Coronary artery (tissue), 2 donors: ENCODE results near the gene TAF1B.

Experiments
- DNase-seq: peaks from one replicate; pipeline ENCODE4 v3.0.0-alpha.2; 2017; ENCODE audit warnings: low spot score
- H3K27ac ChIP-seq, 2 donors: fragments of 200-600 bp; sonication (generic); one replicate each; pipeline ENCODE4 v1.5.1; 2016 to 2019
- H3K4me3 ChIP-seq: fragments of 200-600 bp; sonication (generic); 2 replicates; pipeline ENCODE4 v1.5.1; 2016; ENCODE audit warnings: mild to moderate bottlenecking, moderate library complexity
- TF ChIP-seq, protein P1 (sequence below): fragments of 200-600 bp; sonication (generic); IDR thresholded peaks from one replicate; pipeline ENCODE4 v1.5.1; 2019; ENCODE audit warnings: antibody characterized with exemption

The TAF1B gene

GRCh38 chr2:9885036-9885684 is 41.9 kb downstream of the TAF1B start:
- DNase-seq = no peak
- TF ChIP-seq, protein P1, sequence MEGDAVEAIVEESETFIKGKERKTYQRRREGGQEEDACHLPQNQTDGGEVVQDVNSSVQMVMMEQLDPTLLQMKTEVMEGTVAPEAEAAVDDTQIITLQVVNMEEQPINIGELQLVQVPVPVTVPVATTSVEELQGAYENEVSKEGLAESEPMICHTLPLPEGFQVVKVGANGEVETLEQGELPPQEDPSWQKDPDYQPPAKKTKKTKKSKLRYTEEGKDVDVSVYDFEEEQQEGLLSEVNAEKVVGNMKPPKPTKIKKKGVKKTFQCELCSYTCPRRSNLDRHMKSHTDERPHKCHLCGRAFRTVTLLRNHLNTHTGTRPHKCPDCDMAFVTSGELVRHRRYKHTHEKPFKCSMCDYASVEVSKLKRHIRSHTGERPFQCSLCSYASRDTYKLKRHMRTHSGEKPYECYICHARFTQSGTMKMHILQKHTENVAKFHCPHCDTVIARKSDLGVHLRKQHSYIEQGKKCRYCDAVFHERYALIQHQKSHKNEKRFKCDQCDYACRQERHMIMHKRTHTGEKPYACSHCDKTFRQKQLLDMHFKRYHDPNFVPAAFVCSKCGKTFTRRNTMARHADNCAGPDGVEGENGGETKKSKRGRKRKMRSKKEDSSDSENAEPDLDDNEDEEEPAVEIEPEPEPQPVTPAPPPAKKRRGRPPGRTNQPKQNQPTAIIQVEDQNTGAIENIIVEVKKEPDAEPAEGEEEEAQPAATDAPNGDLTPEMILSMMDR = no peak
- Histone ChIP-seq H3K27ac (no peak overlapping the region), H3K4me3 (no peak overlapping the region)

DNA sequence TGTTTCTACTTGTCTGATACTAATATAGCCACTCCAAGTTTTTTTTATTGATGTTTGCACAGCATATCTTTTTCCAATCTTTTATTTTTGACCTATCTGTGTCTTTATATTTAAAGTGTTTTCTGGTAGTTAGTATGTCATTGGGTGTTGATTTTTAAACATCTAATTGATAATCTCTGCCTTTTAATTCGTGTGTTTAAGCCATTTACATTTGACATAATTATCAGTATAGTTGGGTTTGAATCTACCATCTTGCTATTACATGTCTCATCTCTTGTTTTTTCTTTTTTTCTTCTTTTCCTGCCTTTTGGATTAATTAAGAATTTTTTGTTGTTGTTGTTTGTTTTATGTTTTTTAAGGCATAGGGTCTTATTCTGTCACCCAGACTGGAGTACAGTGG is 44.2 kb downstream of the TAF1B start:
- H3K27ac ChIP-seq = no peak overlapping the region
- no peak for DNase-seq

GRCh38 chr2:9889812-9890261 is 46.6 kb downstream of the TAF1B start:
- no peak overlapping the region for H3K27ac ChIP-seq
- TF ChIP-seq, protein P1 = no peak

More for the DNA sequence above, 44.2 kb downstream of the TAF1B start:
- TF ChIP-seq, protein P1 = no peak
- no peak overlapping the region for H3K4me3 ChIP-seq

GRCh38 chr2:9892236-9892635 is 49.0 kb downstream of the TAF1B start:
- DNase-seq = no peak
- no peak overlapping the region for H3K27ac ChIP-seq
- H3K4me3 ChIP-seq = no peak overlapping the region
- TF ChIP-seq, protein P1 = no peak

More at GRCh38 chr2:9889812-9890261, 46.6 kb downstream of the TAF1B start:
- no peak for DNase-seq
- H3K4me3 ChIP-seq = no peak overlapping the region

- TF ChIP-seq, protein P1 = no peak
- no peak for DNase-seq
- Histone ChIP-seq H3K4me3 (no peak overlapping the region), H3K27ac (no peak overlapping the region)
These were observed 52.7 kb downstream of the TAF1B start for GRCh38 chr2:9895669-9896590.

GRCh38 chr2:9897331-9897737 is 54.1 kb downstream of the TAF1B start:
- Histone ChIP-seq H3K4me3 (no peak overlapping the region), H3K27ac (no peak overlapping the region)
- TF ChIP-seq, protein P1 = no peak
- no peak for DNase-seq
